ENCODE results near the gene MMP26.

DNA sequence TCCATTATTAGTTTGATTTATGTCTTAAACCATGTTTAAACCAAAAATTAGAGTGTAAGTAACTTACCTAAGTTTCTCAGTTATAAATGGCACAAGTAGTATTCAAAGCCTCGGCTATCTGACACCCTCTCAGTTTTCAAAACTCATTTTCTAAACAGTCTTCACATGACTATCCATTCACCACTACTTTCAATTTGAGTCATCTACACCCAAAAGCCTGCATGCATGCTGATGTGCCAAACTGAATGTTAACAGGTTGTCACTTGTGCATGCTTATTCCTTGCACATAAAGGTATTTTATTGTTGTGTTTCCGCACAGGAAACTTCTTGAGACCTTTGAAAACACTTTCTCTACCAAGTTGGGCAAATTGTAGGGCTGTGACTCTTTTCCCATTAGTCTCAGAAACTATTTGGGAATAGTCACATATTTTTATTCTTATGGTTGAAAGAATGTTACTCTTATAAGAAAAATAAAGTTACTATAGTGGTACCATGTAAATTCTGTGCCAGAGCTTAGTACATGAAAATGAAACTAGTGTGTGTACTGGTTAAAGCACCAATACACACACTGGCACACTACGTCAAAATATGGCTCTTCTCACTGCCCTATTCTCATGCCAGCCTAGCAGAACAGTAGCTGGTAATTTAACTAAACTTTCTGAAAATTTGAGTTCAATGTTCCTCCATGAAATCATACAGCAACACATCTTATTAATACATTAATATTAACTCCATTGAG, 4.7 kb upstream of the MMP26 start:
- TF ChIP-seq EP300 (conservative IDR thresholded peaks at IDR 0.05; ENCODE audit: poor library complexity, severe bottlenecking) (no peak), EZH2 (IDR thresholded peaks at IDR 0.05; ENCODE audit: borderline replicate concordance, insufficient read depth, low read length, poor library complexity, severe bottlenecking) (no peak), TAF1 (IDR thresholded peaks at IDR 0.05; ENCODE audit: low read depth) (no peak), POLR2AphosphoS5 (IDR thresholded peaks at IDR 0.05) (no peak), SMC3 (conservative IDR thresholded peaks at IDR 0.05; ENCODE audit: poor library complexity) (no peak)
- TF ChIP-seq, protein P1, sequence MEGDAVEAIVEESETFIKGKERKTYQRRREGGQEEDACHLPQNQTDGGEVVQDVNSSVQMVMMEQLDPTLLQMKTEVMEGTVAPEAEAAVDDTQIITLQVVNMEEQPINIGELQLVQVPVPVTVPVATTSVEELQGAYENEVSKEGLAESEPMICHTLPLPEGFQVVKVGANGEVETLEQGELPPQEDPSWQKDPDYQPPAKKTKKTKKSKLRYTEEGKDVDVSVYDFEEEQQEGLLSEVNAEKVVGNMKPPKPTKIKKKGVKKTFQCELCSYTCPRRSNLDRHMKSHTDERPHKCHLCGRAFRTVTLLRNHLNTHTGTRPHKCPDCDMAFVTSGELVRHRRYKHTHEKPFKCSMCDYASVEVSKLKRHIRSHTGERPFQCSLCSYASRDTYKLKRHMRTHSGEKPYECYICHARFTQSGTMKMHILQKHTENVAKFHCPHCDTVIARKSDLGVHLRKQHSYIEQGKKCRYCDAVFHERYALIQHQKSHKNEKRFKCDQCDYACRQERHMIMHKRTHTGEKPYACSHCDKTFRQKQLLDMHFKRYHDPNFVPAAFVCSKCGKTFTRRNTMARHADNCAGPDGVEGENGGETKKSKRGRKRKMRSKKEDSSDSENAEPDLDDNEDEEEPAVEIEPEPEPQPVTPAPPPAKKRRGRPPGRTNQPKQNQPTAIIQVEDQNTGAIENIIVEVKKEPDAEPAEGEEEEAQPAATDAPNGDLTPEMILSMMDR (IDR thresholded peaks at IDR 0.05; ENCODE audit: poor library complexity, severe bottlenecking): no peak
- TF ChIP-seq, protein P2, sequence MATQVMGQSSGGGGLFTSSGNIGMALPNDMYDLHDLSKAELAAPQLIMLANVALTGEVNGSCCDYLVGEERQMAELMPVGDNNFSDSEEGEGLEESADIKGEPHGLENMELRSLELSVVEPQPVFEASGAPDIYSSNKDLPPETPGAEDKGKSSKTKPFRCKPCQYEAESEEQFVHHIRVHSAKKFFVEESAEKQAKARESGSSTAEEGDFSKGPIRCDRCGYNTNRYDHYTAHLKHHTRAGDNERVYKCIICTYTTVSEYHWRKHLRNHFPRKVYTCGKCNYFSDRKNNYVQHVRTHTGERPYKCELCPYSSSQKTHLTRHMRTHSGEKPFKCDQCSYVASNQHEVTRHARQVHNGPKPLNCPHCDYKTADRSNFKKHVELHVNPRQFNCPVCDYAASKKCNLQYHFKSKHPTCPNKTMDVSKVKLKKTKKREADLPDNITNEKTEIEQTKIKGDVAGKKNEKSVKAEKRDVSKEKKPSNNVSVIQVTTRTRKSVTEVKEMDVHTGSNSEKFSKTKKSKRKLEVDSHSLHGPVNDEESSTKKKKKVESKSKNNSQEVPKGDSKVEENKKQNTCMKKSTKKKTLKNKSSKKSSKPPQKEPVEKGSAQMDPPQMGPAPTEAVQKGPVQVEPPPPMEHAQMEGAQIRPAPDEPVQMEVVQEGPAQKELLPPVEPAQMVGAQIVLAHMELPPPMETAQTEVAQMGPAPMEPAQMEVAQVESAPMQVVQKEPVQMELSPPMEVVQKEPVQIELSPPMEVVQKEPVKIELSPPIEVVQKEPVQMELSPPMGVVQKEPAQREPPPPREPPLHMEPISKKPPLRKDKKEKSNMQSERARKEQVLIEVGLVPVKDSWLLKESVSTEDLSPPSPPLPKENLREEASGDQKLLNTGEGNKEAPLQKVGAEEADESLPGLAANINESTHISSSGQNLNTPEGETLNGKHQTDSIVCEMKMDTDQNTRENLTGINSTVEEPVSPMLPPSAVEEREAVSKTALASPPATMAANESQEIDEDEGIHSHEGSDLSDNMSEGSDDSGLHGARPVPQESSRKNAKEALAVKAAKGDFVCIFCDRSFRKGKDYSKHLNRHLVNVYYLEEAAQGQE (IDR thresholded peaks at IDR 0.05; ENCODE audit: borderline replicate concordance): no peak
